GOT3 (cell line): ENCODE measurements around the gene WDR36.

Source experiments
- DNase-seq: peaks from one replicate; lab custom pipeline; 2025; ENCODE audit warnings: mixed read lengths; lab: John Stamatoyannopoulos, UW

The WDR36 gene

GRCh38 chr5:111092062-111092853, at the start of gene WDR36:
Gene WDR36, plus strand, starts transcription at chr5:111092348. Its CDS starts 109 bp downstream, at chr5:111092457.
- peak; percentile 70 for DNase-seq

- DNase-seq = no peak
Measured at GRCh38 chr5:111043712-111044506, 48.2 kb upstream of the WDR36 start.

- no peak for DNase-seq
Measured at GRCh38 chr5:111058064-111058463, 34.1 kb upstream of the WDR36 start.

- no peak for DNase-seq
Measured at GRCh38 chr5:111060169-111060568, 32.0 kb upstream of the WDR36 start.

- DNase-seq = no peak
Measured at GRCh38 chr5:111061618-111062017, 30.5 kb upstream of the WDR36 start.

GRCh38 chr5:111063709-111064322, 28.3 kb upstream of the WDR36 start:
- DNase-seq = no peak

- DNase-seq = no peak
Measured at GRCh38 chr5:111066261-111066938, 25.7 kb upstream of the WDR36 start.

GRCh38 chr5:111068213-111068612, 23.9 kb upstream of the WDR36 start:
- no peak for DNase-seq

- DNase-seq = no peak
Measured at GRCh38 chr5:111069839-111070238, 22.3 kb upstream of the WDR36 start.

- DNase-seq = no peak
Measured at GRCh38 chr5:111070272-111071134, 21.6 kb upstream of the WDR36 start.

GRCh38 chr5:111071413-111071812, 20.7 kb upstream of the WDR36 start, which contains the start of gene TSLP:
Gene TSLP, plus strand, starts transcription at chr5:111071713. Its CDS starts 178 bp downstream, at chr5:111071891.
- no peak for DNase-seq

- peak; percentile 30 for DNase-seq
Measured at GRCh38 chr5:111072949-111073682, 19.0 kb upstream of the WDR36 start.

GRCh38 chr5:111074244-111074643, 17.9 kb upstream of the WDR36 start:
- DNase-seq = no peak

- DNase-seq = no peak
Measured at GRCh38 chr5:111075520-111075919, 16.6 kb upstream of the WDR36 start.

GRCh38 chr5:111076091-111076490, 16.1 kb upstream of the WDR36 start:
- no peak for DNase-seq

- DNase-seq = no peak
Measured at GRCh38 chr5:111077678-111078077, 14.5 kb upstream of the WDR36 start.

GRCh38 chr5:111079846-111080245, 12.3 kb upstream of the WDR36 start:
- no peak for DNase-seq

- DNase-seq = no peak
Measured at GRCh38 chr5:111083323-111083722, 8.8 kb upstream of the WDR36 start.

GRCh38 chr5:111095982-111096381, 3.8 kb downstream of the WDR36 start:
- DNase-seq = no peak

- no peak for DNase-seq
Measured at GRCh38 chr5:111099058-111099778, 7.1 kb downstream of the WDR36 start.
